HCT116 (cell line): ENCODE measurements around the gene EIF4E1B. TPM values are rescaled to one million over a fixed set of nuclear protein-coding genes. Genes with fewer than 3 reads are reported as not detected.

Source experiments
- ATAC-seq: fragments of 200-7000 bp; cut with Tn5 transposase; 2 replicates; pipeline ENCODE4 v1.9.1; 2020; ENCODE audit warnings: mild to moderate bottlenecking, moderate library complexity
- BruUV-seq: library from RNA; stranded (reverse); fragments of 400-500 nt; replicated peaks from 2 replicates; lab custom pipeline; 2021; lab: Mats Ljungman, UMichigan
- CTCF ChIA-PET: fragments of 300-600 bp; sonication (Branson Sonifier 250); formaldehyde crosslinking; loops from one replicate; lab custom pipeline; 2021; ENCODE audit warnings: antibody characterized with exemption; lab: Charles Lee
- POLR2A ChIA-PET: fragments of 300-600, 350-600 bp; sonication (Branson Sonifier 250); formaldehyde crosslinking; loops from one replicate; lab custom pipeline; 2021; ENCODE audit warnings: antibody characterized with exemption; lab: Charles Lee
- RAD21 ChIA-PET, 2 experiments: fragments of 300-600 bp; sonication (Branson Sonifier 250); formaldehyde crosslinking; loops; one replicate each; lab custom pipeline; 2023; ENCODE audit warnings: low total read pairs in 2 of 2; ENCODE audit not compliant: uncharacterized antibody in 2 of 2, unreplicated experiment in 2 of 2, low non-redundant PET in 1 of 2; lab: Charles Lee
- DNase-seq: peaks from one replicate; pipeline ENCODE4 v3.0.0-alpha.2; 2010; ENCODE audit warnings: low read depth, low spot score
- H2AFZ ChIP-seq: fragments of 200-600 bp; shearing (Covaris generic), sonication (generic); 2 replicates; pipeline ENCODE4 v1.6.1; 2017; ENCODE audit warnings: low read depth, mixed run types, mixed read lengths, antibody characterized with exemption, low read length; ENCODE audit not compliant: poor library complexity, severe bottlenecking
- H3K27ac ChIP-seq: 2 replicates; pipeline ENCODE4 v1.5.1; 2012; ENCODE audit warnings: low read depth, low read length
- H3K27me3 ChIP-seq: fragments of 200-600 bp; sonication (generic); 2 replicates; pipeline ENCODE4 v1.6.1; 2016; ENCODE audit warnings: mixed run types, low read length, mixed read lengths; ENCODE audit not compliant: insufficient read depth
- H3K36me3 ChIP-seq, 2 experiments: fragments of 200-500 bp in 1 of 2; fragments of 200-600 bp in 1 of 2; sonication (Bioruptor generic) in 1 of 2; sonication (generic) in 1 of 2; 2 replicates each; pipeline versions ENCODE4 v1.5.1 to v1.6.1; 2014 to 2016; ENCODE audit warnings: low read length in 2 of 2, inconsistent platforms in 1 of 2, mixed read lengths in 1 of 2, mixed run types in 1 of 2; ENCODE audit not compliant: insufficient read depth in 2 of 2, control insufficient read depth in 1 of 2
- H3K4me1 ChIP-seq, 2 experiments: fragments of 200-600 bp in 1 of 2; sonication (generic) in 1 of 2; 2 replicates each; pipeline versions ENCODE4 v1.5.1 to v1.6.1; 2012 to 2017; ENCODE audit warnings: low read length in 2 of 2, inconsistent platforms in 1 of 2, mild to moderate bottlenecking in 1 of 2, mixed read lengths in 1 of 2, mixed run types in 1 of 2, moderate library complexity in 1 of 2; ENCODE audit not compliant: insufficient read depth in 2 of 2, control insufficient read depth in 1 of 2
- H3K4me2 ChIP-seq: fragments of 200-600 bp; sonication (generic); 2 replicates; pipeline ENCODE4 v1.6.1; 2017; ENCODE audit warnings: mixed run types, low read length, mixed read lengths
- H3K4me3 ChIP-seq, 2 experiments: fragments of 200-600 bp in 1 of 2; sonication (generic) in 1 of 2; replicated peaks in 1 of 2; 2 replicates each; pipeline ENCODE4 v1.5.1; 2011 to 2016; ENCODE audit warnings: low read length in 2 of 2, control low read depth in 1 of 2, low read depth in 1 of 2, mild to moderate bottlenecking in 1 of 2, mixed read lengths in 1 of 2, mixed run types in 1 of 2
- H3K79me2 ChIP-seq: fragments of 200-600 bp; sonication (generic); 2 replicates; pipeline ENCODE4 v1.6.1; 2017; ENCODE audit warnings: mild to moderate bottlenecking, mixed run types, low read length, moderate library complexity, mixed read lengths; ENCODE audit not compliant: insufficient read depth
- H3K9ac ChIP-seq: fragments of 200-600 bp; sonication (generic); 2 replicates; pipeline ENCODE4 v1.6.1; 2016; ENCODE audit warnings: low read length, mixed read lengths
- H3K9me2 ChIP-seq: fragments of 200-600 bp; sonication (generic), shearing (Covaris generic); 2 replicates; pipeline ENCODE4 v1.6.1; 2017; ENCODE audit warnings: mixed run types, mild to moderate bottlenecking, moderate library complexity; ENCODE audit not compliant: insufficient read depth
- H3K9me3 ChIP-seq, 2 experiments: fragments of 200-500 bp in 1 of 2; fragments of 200-600 bp in 1 of 2; sonication (Bioruptor generic) in 1 of 2; sonication (generic) in 1 of 2; 2 replicates each; pipeline ENCODE4 v1.6.1; 2014 to 2017; ENCODE audit warnings: low read length in 2 of 2, mixed read lengths in 2 of 2, inconsistent platforms in 1 of 2, low read depth in 1 of 2, mild to moderate bottlenecking in 1 of 2, mixed run types in 1 of 2, moderate library complexity in 1 of 2; ENCODE audit not compliant: control insufficient read depth in 1 of 2, insufficient read depth in 1 of 2
- H4K20me1 ChIP-seq: fragments of 200-600 bp; sonication (generic), shearing (Covaris generic); 2 replicates; pipeline ENCODE4 v1.6.1; 2017; ENCODE audit warnings: mixed run types, mild to moderate bottlenecking, moderate library complexity; ENCODE audit not compliant: insufficient read depth
- ATF3 ChIP-seq: IDR thresholded peaks from 2 replicates; pipeline ENCODE4 v1.6.1; 2012
- CBX3 ChIP-seq: IDR thresholded peaks from 2 replicates; pipeline ENCODE4 v1.6.1; 2012; ENCODE audit warnings: low read depth
- CEBPB ChIP-seq: IDR thresholded peaks from 2 replicates; pipeline ENCODE4 v1.6.1; 2012; ENCODE audit warnings: low read depth
- EGR1 ChIP-seq: IDR thresholded peaks from 2 replicates; pipeline ENCODE4 v1.6.1; 2012; ENCODE audit warnings: low read depth
- EZH2phosphoT487 ChIP-seq: fragments of 200-600 bp; IDR thresholded peaks from 2 replicates; pipeline ENCODE4 v1.6.1; 2018; ENCODE audit warnings: antibody characterized with exemption, borderline replicate concordance
- JUND ChIP-seq: IDR thresholded peaks from 2 replicates; pipeline ENCODE4 v1.6.1; 2012
- POLR2A ChIP-seq: IDR thresholded peaks from 2 replicates; pipeline ENCODE4 v1.7.0; 2011; ENCODE audit warnings: borderline replicate concordance; ENCODE audit not compliant: insufficient read depth, insufficient read length; ENCODE audit errors: extremely low read depth
- POLR2AphosphoS5 ChIP-seq: IDR thresholded peaks from 2 replicates; pipeline ENCODE4 v1.6.1; 2011; ENCODE audit warnings: mild to moderate bottlenecking, low read depth, low read length, moderate library complexity
- RAD21 ChIP-seq: IDR thresholded peaks from 2 replicates; pipeline ENCODE4 v1.6.1; 2012; ENCODE audit warnings: low read depth, mild to moderate bottlenecking
- REST ChIP-seq: IDR thresholded peaks from 2 replicates; pipeline ENCODE4 v1.6.1; 2012; ENCODE audit warnings: low read depth
- SIN3A ChIP-seq: IDR thresholded peaks from 2 replicates; pipeline ENCODE4 v1.6.1; 2012; ENCODE audit warnings: low read depth
- SRF ChIP-seq: IDR thresholded peaks from 2 replicates; pipeline ENCODE4 v1.6.1; 2012; ENCODE audit warnings: low read depth
- ZFX ChIP-seq: fragments of 450-650 bp; IDR thresholded peaks from 2 replicates; pipeline ENCODE4 v1.6.1; 2017
- ZNF274 ChIP-seq: fragments of 200-500 bp; sonication (Bioruptor generic); IDR thresholded peaks from 2 replicates; pipeline ENCODE4 v1.6.1; 2014; ENCODE audit warnings: mild to moderate bottlenecking, low read depth, low read length, inconsistent platforms
- intact Hi-C: fragments of 100-400 bp; cut with micrococcal nuclease; formaldehyde crosslinking; loops from 2 replicates; pipeline ENCODE4 v1.10.0; 2022
- total RNA-seq: library from RNA; stranded (reverse); gene quantifications from one replicate; pipeline ENCODE4 v1.2.1, GENCODE V29; 2021; ENCODE audit not compliant: unreplicated experiment

The EIF4E1B gene
- total RNA-seq, 1 experiment from 2014 or later = 0.07 TPM

GRCh38 chr5:176673651-176674583, 43.4 kb downstream of the EIF4E1B start (continued):
- no peak for TF ChIP-seq ZNF274
- no peak for TF ChIP-seq SRF
- no peak for TF ChIP-seq ATF3
- TF ChIP-seq CEBPB = no peak
- TF ChIP-seq EZH2phosphoT487 = no peak
- TF ChIP-seq JUND = no peak
- TF ChIP-seq POLR2AphosphoS5 = no peak
- no peak for TF ChIP-seq CBX3
- TF ChIP-seq RAD21 = no peak
- TF ChIP-seq SIN3A = no peak
- TF ChIP-seq ZFX = no peak

- no peaks in the 10 kb centered on the region for H3K79me2 ChIP-seq
- DNase-seq = no peak
- no peak overlapping the region for H3K9ac ChIP-seq
- no peak overlapping the region for H3K27ac ChIP-seq
- peaks cover 7 to 16% of the 10 kb centered on the region in 2 experiments for H3K4me1 ChIP-seq
- H3K36me3 ChIP-seq = no peaks in the 10 kb centered on the region
- RAD21 ChIA-PET = no interaction called here
- no peaks in the 10 kb centered on the region for H3K9me3 ChIP-seq
- CTCF ChIA-PET = interaction anchor here (0.6 kb wide), 1 partner anchor 437 kb away, joined by 3 read pairs; no protein-coding TSS in a partner anchor
- BruUV-seq = no TSS peak
- ATAC-seq = no peak
- TF ChIP-seq ATF3 = no peak
- no peak for TF ChIP-seq EGR1
- TF ChIP-seq EZH2phosphoT487 = no peak
- TF ChIP-seq RAD21 = no peak
- no peak for TF ChIP-seq POLR2A
- TF ChIP-seq REST = no peak
- no peak for TF ChIP-seq POLR2AphosphoS5
- H3K27me3 ChIP-seq = no peaks in the 10 kb centered on the region
- intact Hi-C loops = loop anchor here (5.0 kb wide), 1 partner anchor 273 kb away; no protein-coding TSS in a partner anchor
- no peaks in the 10 kb centered on the region for H4K20me1 ChIP-seq
- H3K9me2 ChIP-seq = no peaks in the 10 kb centered on the region
- no peak overlapping the region for H3K4me2 ChIP-seq
- POLR2A ChIA-PET = no interaction called here
- no peak overlapping the region for H3K4me3 ChIP-seq
- H2AFZ ChIP-seq = no peak overlapping the region
These were observed 44.3 kb downstream of the EIF4E1B start for GRCh38 chr5:176674799-176675198.
